Lower leg skin (tissue), 3 donors: ENCODE measurements around the gene NAT8L.

ENCODE experiments used
- CTCF ChIP-seq, 3 donors: fragments of 450-650 bp; IDR thresholded peaks; one replicate each; pipeline ENCODE4 v1.5.1; 2016; ENCODE audit warnings: antibody characterized with exemption in 3 of 3, mild to moderate bottlenecking in 3 of 3, moderate library complexity in 2 of 3
- POLR2A ChIP-seq, 2 donors: fragments of 450-650 bp; IDR thresholded peaks; one replicate each; pipeline ENCODE4 v1.6.1; 2016 to 2017; ENCODE audit warnings: antibody characterized with exemption in 2 of 2, mild to moderate bottlenecking in 1 of 2, moderate library complexity in 1 of 2

GRCh38 chr4:2083826-2084160 lies 24.7 kb downstream of the NAT8L start:
- TF ChIP-seq CTCF (IDR thresholded peaks at IDR 0.05) (no peak), POLR2A (IDR thresholded peaks at IDR 0.05) (no peak)
